ENCODE measurements around the gene IFITM2.

The IFITM2 gene

GRCh38 chr11:336659-337198, 29.1 kb downstream of the IFITM2 start:
- H3K27ac ChIP-seq (ENCODE audit: low read length) = no peak overlapping the region
- H3K9ac ChIP-seq (ENCODE audit: low read length) = no peak overlapping the region
- H3K27me3 ChIP-seq (ENCODE audit: low read depth, low read length) = peaks cover 13% of the 10 kb centered on the region; the same call in 1 of the 2 replicates
- no peak overlapping the region for H3K4me3 ChIP-seq (ENCODE audit: low read length)
- H3K36me3 ChIP-seq (replicated peaks; ENCODE audit: low read depth, low read length) = no peaks in the 10 kb centered on the region
- H4K20me1 ChIP-seq (ENCODE audit: insufficient read depth, low read length) = no peaks in the 10 kb centered on the region
- no peak for TF ChIP-seq EZH2phosphoT487 (IDR thresholded peaks at IDR 0.05; ENCODE audit: low read depth)
- TF ChIP-seq, protein P1, sequence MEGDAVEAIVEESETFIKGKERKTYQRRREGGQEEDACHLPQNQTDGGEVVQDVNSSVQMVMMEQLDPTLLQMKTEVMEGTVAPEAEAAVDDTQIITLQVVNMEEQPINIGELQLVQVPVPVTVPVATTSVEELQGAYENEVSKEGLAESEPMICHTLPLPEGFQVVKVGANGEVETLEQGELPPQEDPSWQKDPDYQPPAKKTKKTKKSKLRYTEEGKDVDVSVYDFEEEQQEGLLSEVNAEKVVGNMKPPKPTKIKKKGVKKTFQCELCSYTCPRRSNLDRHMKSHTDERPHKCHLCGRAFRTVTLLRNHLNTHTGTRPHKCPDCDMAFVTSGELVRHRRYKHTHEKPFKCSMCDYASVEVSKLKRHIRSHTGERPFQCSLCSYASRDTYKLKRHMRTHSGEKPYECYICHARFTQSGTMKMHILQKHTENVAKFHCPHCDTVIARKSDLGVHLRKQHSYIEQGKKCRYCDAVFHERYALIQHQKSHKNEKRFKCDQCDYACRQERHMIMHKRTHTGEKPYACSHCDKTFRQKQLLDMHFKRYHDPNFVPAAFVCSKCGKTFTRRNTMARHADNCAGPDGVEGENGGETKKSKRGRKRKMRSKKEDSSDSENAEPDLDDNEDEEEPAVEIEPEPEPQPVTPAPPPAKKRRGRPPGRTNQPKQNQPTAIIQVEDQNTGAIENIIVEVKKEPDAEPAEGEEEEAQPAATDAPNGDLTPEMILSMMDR (IDR thresholded peaks at IDR 0.05; ENCODE audit: low read depth, low read length) = no peak
- peaks cover 9% of the 10 kb centered on the region for H3K4me1 ChIP-seq (ENCODE audit: low read length)
- no peaks in the 10 kb centered on the region for H3K79me2 ChIP-seq (ENCODE audit: low read length)
- no peak overlapping the region for H3K4me2 ChIP-seq (ENCODE audit: low read length)
- H2AFZ ChIP-seq (ENCODE audit: low read depth, low read length) = no peak overlapping the region
- no peaks in the 10 kb centered on the region for H3K9me3 ChIP-seq (ENCODE audit: insufficient read depth, low read length)

DNA sequence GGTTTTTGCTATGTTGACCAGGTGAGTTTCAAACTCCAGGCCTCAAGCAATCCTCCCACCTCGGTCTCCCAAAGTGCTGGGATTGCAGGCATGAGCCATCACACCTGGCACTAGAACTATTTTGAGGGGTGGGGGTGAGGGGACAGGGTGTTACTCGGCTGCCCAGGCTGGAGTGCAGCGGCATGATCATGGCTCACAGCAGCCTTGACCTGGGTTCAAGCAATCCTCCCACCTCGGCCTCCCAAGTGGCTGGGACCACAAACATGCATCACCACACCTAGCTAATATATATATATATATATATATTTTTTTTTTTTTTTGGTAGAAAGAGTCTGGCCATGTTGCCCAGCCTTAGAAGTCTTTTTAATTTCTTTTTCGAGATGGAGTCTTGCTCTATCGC, 30.1 kb downstream of the IFITM2 start:
- H3K4me3 ChIP-seq (ENCODE audit: low read length) = no peak overlapping the region
- no peaks in the 10 kb centered on the region for H3K9me3 ChIP-seq (ENCODE audit: insufficient read depth, low read length)
- H3K9ac ChIP-seq (ENCODE audit: low read length) = no peak overlapping the region
- H3K27ac ChIP-seq (ENCODE audit: low read length) = no peak overlapping the region
- H4K20me1 ChIP-seq (ENCODE audit: insufficient read depth, low read length) = no peaks in the 10 kb centered on the region
- no peak overlapping the region for H3K4me2 ChIP-seq (ENCODE audit: low read length)
- TF ChIP-seq, protein P1 (IDR thresholded peaks at IDR 0.05; ENCODE audit: low read depth, low read length) = no peak
- no peak for TF ChIP-seq EZH2phosphoT487 (IDR thresholded peaks at IDR 0.05; ENCODE audit: low read depth)
- no peaks in the 10 kb centered on the region for H3K79me2 ChIP-seq (ENCODE audit: low read length)
- H3K4me1 ChIP-seq (ENCODE audit: low read length) = peaks cover 8% of the 10 kb centered on the region; the same call in 1 of the 2 replicates
- no peaks in the 10 kb centered on the region for H3K36me3 ChIP-seq (replicated peaks; ENCODE audit: low read depth, low read length)
- H2AFZ ChIP-seq (ENCODE audit: low read depth, low read length) = no peak overlapping the region
- H3K27me3 ChIP-seq (ENCODE audit: low read depth, low read length) = peaks cover 13% of the 10 kb centered on the region; the same call in 1 of the 2 replicates

- H3K4me1 ChIP-seq (ENCODE audit: low read length) = peaks cover 8% of the 10 kb centered on the region; the same call in 1 of the 2 replicates
- H3K36me3 ChIP-seq (replicated peaks; ENCODE audit: low read depth, low read length) = no peaks in the 10 kb centered on the region
- no peak overlapping the region for H3K9ac ChIP-seq (ENCODE audit: low read length)
- no peaks in the 10 kb centered on the region for H3K9me3 ChIP-seq (ENCODE audit: insufficient read depth, low read length)
- H2AFZ ChIP-seq (ENCODE audit: low read depth, low read length) = no peak overlapping the region
- H4K20me1 ChIP-seq (ENCODE audit: insufficient read depth, low read length) = no peaks in the 10 kb centered on the region
- no peaks in the 10 kb centered on the region for H3K79me2 ChIP-seq (ENCODE audit: low read length)
- no peak overlapping the region for H3K27ac ChIP-seq (ENCODE audit: low read length)
- no peak overlapping the region for H3K4me3 ChIP-seq (ENCODE audit: low read length)
- H3K4me2 ChIP-seq (ENCODE audit: low read length) = no peak overlapping the region
- H3K27me3 ChIP-seq (ENCODE audit: low read depth, low read length) = peaks cover 13% of the 10 kb centered on the region; the same call in 1 of the 2 replicates
- no peak for TF ChIP-seq EZH2phosphoT487 (IDR thresholded peaks at IDR 0.05; ENCODE audit: low read depth)
These were observed 32.3 kb downstream of the IFITM2 start for GRCh38 chr11:339963-340362.

- H3K4me3 ChIP-seq (ENCODE audit: low read length) = no peak overlapping the region
- H3K4me2 ChIP-seq (ENCODE audit: low read length) = 0 out of 2 replicates have a peak overlapping the region, but pooled peaks have one; percentile 6
- H4K20me1 ChIP-seq (ENCODE audit: insufficient read depth, low read length) = no peaks in the 10 kb centered on the region
- no peaks in the 10 kb centered on the region for H3K79me2 ChIP-seq (ENCODE audit: low read length)
- peaks cover 8% of the 10 kb centered on the region; the same call in 1 of the 2 replicates for H3K4me1 ChIP-seq (ENCODE audit: low read length)
- H3K36me3 ChIP-seq (replicated peaks; ENCODE audit: low read depth, low read length) = no peaks in the 10 kb centered on the region
- H3K27me3 ChIP-seq (ENCODE audit: low read depth, low read length) = peaks cover 13% of the 10 kb centered on the region; the same call in 1 of the 2 replicates
- H3K9me3 ChIP-seq (ENCODE audit: insufficient read depth, low read length) = no peaks in the 10 kb centered on the region
- H3K27ac ChIP-seq (ENCODE audit: low read length) = no peak overlapping the region
- no peak overlapping the region for H3K9ac ChIP-seq (ENCODE audit: low read length)
- peak overlapping the region; percentile 46; the same call in 1 of the 2 replicates for H2AFZ ChIP-seq (ENCODE audit: low read depth, low read length)
- TF ChIP-seq, protein P1 (IDR thresholded peaks at IDR 0.05; ENCODE audit: low read depth, low read length) = no peak
- no peak for TF ChIP-seq EZH2phosphoT487 (IDR thresholded peaks at IDR 0.05; ENCODE audit: low read depth)
These were observed 33.2 kb downstream of the IFITM2 start for GRCh38 chr11:340539-341512.
